GM19463 (cell line): ENCODE measurements around the gene GGT7.
"Not testable (repeated sequence)": the region's sequence is repeated elsewhere in the genome, so short reads cannot be mapped to it uniquely, and the experiment has no call there.

Experiments
- ATAC-seq: cut with Tn5 transposase; IDR thresholded peaks from one replicate; pipeline ENCODE4 v1.9.1; 2021; ENCODE audit warnings: mild to moderate bottlenecking, moderate library complexity; ENCODE audit not compliant: unreplicated experiment

GGT7 gene

GRCh38 chr20:34883809-34884208, 11.2 kb upstream of the GGT7 start:
- no peak for ATAC-seq

- ATAC-seq, result no peak
Observed at GRCh38 chr20:34883087-34883688, 10.5 kb upstream of the GGT7 start.

GRCh38 chr20:34881689-34882088, 9.0 kb upstream of the GGT7 start:
- ATAC-seq, result no peak

GRCh38 chr20:34880971-34881370, 8.3 kb upstream of the GGT7 start:
- ATAC-seq, result not testable (repeated sequence)

- ATAC-seq, result no peak
Observed at GRCh38 chr20:34880215-34880850, 7.7 kb upstream of the GGT7 start.

- peak; percentile 61 for ATAC-seq
Observed at GRCh38 chr20:34876406-34877282, 4.0 kb upstream of the GGT7 start, which contains the start of gene ACSS2. Gene ACSS2 (plus strand): TSS chr20:34876612. CDS start chr20:34876646, 34 bp downstream.

- peak; percentile 55 for ATAC-seq
Observed at GRCh38 chr20:34875642-34876405, 3.2 kb upstream of the GGT7 start.

- ATAC-seq, result no peak
Observed at GRCh38 chr20:34874094-34874654, 1.5 kb upstream of the GGT7 start.

GRCh38 chr20:34873583-34874093, 982 bp upstream of the GGT7 start:
- no peak for ATAC-seq

GRCh38 chr20:34871966-34872621, 562 bp downstream of the GGT7 start:
- no peak for ATAC-seq

- no peak for ATAC-seq
Observed at GRCh38 chr20:34871320-34871926, 1.2 kb downstream of the GGT7 start.

GRCh38 chr20:34864216-34864615, 8.4 kb downstream of the GGT7 start:
- no peak for ATAC-seq

GRCh38 chr20:34863421-34863965, 9.2 kb downstream of the GGT7 start:
- ATAC-seq, result no peak

- ATAC-seq, result no peak
Observed at GRCh38 chr20:34862724-34863123, 9.9 kb downstream of the GGT7 start.

- no peak for ATAC-seq
Observed at GRCh38 chr20:34861386-34862084, 11.1 kb downstream of the GGT7 start.

GRCh38 chr20:34859826-34860545, 12.7 kb downstream of the GGT7 start:
- no peak for ATAC-seq

GRCh38 chr20:34859367-34859766, 13.3 kb downstream of the GGT7 start:
- ATAC-seq, result no peak

GRCh38 chr20:34852298-34852697, 20.4 kb downstream of the GGT7 start:
- no peak for ATAC-seq
